Measurements from ENCODE around the gene MARCHF4. TPM values are rescaled to one million over a fixed set of nuclear protein-coding genes. Genes with fewer than 3 reads are reported as not detected.
"Not testable (repeated sequence)": the region's sequence is repeated elsewhere in the genome, so short reads cannot be mapped to it uniquely, and the experiment has no call there.

MARCHF4 gene
- total and polyA plus RNA-seq, 3 experiments from 2014 or later: not detected

DNA sequence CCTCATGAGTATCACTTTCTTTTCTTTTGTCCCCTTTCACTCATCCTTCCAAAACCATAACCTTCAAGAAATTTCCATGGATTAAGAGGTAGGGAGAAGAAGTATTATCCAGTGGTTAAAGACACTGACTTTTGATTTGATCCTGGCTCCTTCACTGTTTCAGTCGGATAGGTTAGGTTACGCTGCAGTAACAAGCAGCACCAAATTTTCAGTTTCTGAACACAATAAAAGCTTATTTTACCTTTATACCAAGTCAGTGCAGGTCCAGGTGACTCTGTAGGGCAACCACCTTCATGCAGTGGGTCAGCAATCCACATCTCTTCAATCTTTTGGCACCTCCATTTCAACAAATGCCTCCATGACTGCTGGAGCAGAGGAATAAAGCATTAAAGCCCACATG, 15.0 kb upstream of the MARCHF4 start:
- Histone ChIP-seq H3K27ac (ENCODE audit: low read depth, low read length) (no peak overlapping the region), H3K4me3 (ENCODE audit: low read length) (no peak overlapping the region), H3K27me3 (ENCODE audit: insufficient read depth, low read length, poor library complexity, severe bottlenecking) (no peaks in the 10 kb centered on the region), H3K4me1 (ENCODE audit: insufficient read depth, low read length) (peaks cover 15% of the 10 kb centered on the region), H3K9me3 (ENCODE audit: low read length) (no peaks in the 10 kb centered on the region), H3K36me3 (ENCODE audit: insufficient read depth, low read length) (no peaks in the 10 kb centered on the region)
- H3K4me1 Mint-ChIP-seq: peaks cover 15 to 18% (median 15%) of the 10 kb centered on the region in 3 donors
- H3K4me3 Mint-ChIP-seq: no peak overlapping the region
- H3K27me3 Mint-ChIP-seq: peaks cover 7 to 10% of the 10 kb centered on the region in 2 donors
- ChIA-PET POLR2A (no interaction called here), CTCF (no interaction called here)
- no peaks in the 10 kb centered on the region for H3K9me3 Mint-ChIP-seq
- no peak overlapping the region for H3K27ac Mint-ChIP-seq
- DNase-seq: no peak
- H3K36me3 Mint-ChIP-seq: peaks cover 0 to 2% (median 0%) of the 10 kb centered on the region in 3 donors

DNA sequence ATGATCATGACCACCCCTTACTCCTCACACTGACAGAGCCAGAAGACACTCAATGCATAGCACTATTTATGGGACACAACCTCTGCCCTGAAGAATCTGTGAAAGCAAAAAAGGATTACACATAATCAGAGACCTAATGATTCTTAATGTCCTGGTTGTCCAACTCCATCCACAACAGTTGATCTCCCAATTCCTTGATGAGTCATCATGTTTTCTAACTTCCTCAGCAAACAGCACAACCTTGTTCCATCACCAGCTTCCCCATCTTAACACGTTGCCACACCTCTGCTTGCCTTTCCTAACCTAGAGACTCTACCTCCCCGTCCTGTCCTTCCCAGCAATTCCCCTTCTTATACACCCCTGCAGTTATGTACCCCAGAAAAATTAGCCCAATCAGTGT, 13.2 kb upstream of the MARCHF4 start:
- H3K36me3 ChIP-seq (ENCODE audit: insufficient read depth, low read length): no peaks in the 10 kb centered on the region
- H3K4me1 Mint-ChIP-seq: peaks cover 15 to 18% (median 15%) of the 10 kb centered on the region in 3 donors
- H3K9me3 ChIP-seq (ENCODE audit: low read length): no peaks in the 10 kb centered on the region

DNA sequence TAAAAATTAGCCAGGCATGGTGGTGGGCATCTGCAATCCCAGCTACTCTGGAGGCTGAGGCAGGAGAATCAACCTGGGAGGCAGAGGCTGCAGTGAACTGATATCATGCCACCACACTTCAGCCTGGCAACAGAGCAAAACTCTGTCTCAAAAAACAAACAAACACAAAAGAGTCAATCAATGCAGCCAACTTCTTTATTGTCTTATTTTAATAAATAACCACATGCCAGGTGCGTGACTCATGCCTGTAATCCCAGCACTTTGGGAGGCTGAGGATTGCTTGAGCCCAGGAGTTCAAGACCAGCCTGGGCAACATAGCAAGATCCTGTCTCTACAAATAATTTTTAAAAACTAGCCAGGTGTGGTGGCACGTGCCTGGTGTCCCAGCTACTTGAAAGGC, 12.1 kb upstream of the MARCHF4 start:
- CTCF ChIA-PET; H3K4me3 Mint-ChIP-seq; H3K9me3 Mint-ChIP-seq; DNase-seq; H3K36me3 Mint-ChIP-seq; H3K4me3 ChIP-seq (ENCODE audit: low read length); H3K9me3 ChIP-seq (ENCODE audit: low read length); H3K27ac Mint-ChIP-seq; H3K27ac ChIP-seq (ENCODE audit: low read depth, low read length); H3K27me3 ChIP-seq (ENCODE audit: insufficient read depth, low read length, poor library complexity, severe bottlenecking); H3K36me3 ChIP-seq (ENCODE audit: insufficient read depth, low read length): not testable (repeated sequence)
- POLR2A ChIA-PET: interaction anchor here (0.6 kb wide), 1 partner anchor 274 kb away, joined by 3 read pairs; no protein-coding TSS in a partner anchor
- H3K4me1 Mint-ChIP-seq: peaks cover 15 to 18% (median 15%) of the 10 kb centered on the region in 3 donors
- peaks cover 7 to 12% of the 10 kb centered on the region in 2 donors for H3K27me3 Mint-ChIP-seq
- H3K4me1 ChIP-seq (ENCODE audit: insufficient read depth, low read length): peaks cover 15% of the 10 kb centered on the region

More for the DNA sequence above, 13.2 kb upstream of the MARCHF4 start:
- peaks cover 0 to 2% (median 0%) of the 10 kb centered on the region in 3 donors for H3K36me3 Mint-ChIP-seq
- POLR2A ChIA-PET: no interaction called here
- Histone ChIP-seq H3K4me3 (ENCODE audit: low read length) (no peak overlapping the region), H3K4me1 (ENCODE audit: insufficient read depth, low read length) (peaks cover 15% of the 10 kb centered on the region), H3K27me3 (ENCODE audit: insufficient read depth, low read length, poor library complexity, severe bottlenecking) (no peaks in the 10 kb centered on the region), H3K27ac (ENCODE audit: low read depth, low read length) (no peak overlapping the region)
- H3K4me3 Mint-ChIP-seq: no peak overlapping the region
- CTCF ChIA-PET: no interaction called here
- peaks cover 7 to 10% of the 10 kb centered on the region in 2 donors for H3K27me3 Mint-ChIP-seq
- H3K9me3 Mint-ChIP-seq: no peaks in the 10 kb centered on the region
- no peak overlapping the region for H3K27ac Mint-ChIP-seq
- DNase-seq: no peak

GRCh38 chr2:216379977-216380376, 7.7 kb upstream of the MARCHF4 start:
- H3K4me3 Mint-ChIP-seq: no peak overlapping the region
- H3K36me3 ChIP-seq (ENCODE audit: insufficient read depth, low read length): no peaks in the 10 kb centered on the region
- H3K4me1 Mint-ChIP-seq: no peaks in the 10 kb centered on the region
- H3K27me3 Mint-ChIP-seq: peaks cover under 1 to 20% of the 10 kb centered on the region in 2 donors
- H3K27ac Mint-ChIP-seq: no peak overlapping the region
- H3K9me3 ChIP-seq (ENCODE audit: low read length): no peaks in the 10 kb centered on the region
- H3K4me1 ChIP-seq (ENCODE audit: insufficient read depth, low read length): no peaks in the 10 kb centered on the region
- H3K27me3 ChIP-seq (ENCODE audit: insufficient read depth, low read length, poor library complexity, severe bottlenecking): no peaks in the 10 kb centered on the region
- ChIA-PET CTCF (interaction anchor here (1.0 kb wide), 1 partner anchor 16 kb away, joined by 4 read pairs; no protein-coding TSS in a partner anchor), POLR2A (no interaction called here)
- no peak for DNase-seq
- no peak overlapping the region for H3K4me3 ChIP-seq (ENCODE audit: low read length)
- H3K36me3 Mint-ChIP-seq: no peaks in the 10 kb centered on the region
- H3K27ac ChIP-seq (ENCODE audit: low read depth, low read length): no peak overlapping the region
- H3K9me3 Mint-ChIP-seq: no peaks in the 10 kb centered on the region

- Mint-ChIP-seq H3K4me1 (peaks cover 7 to 20% (median 13%) of the 10 kb centered on the region in 3 donors), H3K9me3 (peaks cover 0 to 3% (median 0%) of the 10 kb centered on the region in 5 donors), H3K36me3 (no peaks in the 10 kb centered on the region), H3K27ac (no peak overlapping the region), H3K4me3 (no peak overlapping the region), H3K27me3 (peaks cover 24 to 51% of the 10 kb centered on the region in 2 donors)
- Histone ChIP-seq H3K4me1 (ENCODE audit: insufficient read depth, low read length) (peaks cover 8% of the 10 kb centered on the region), H3K36me3 (ENCODE audit: insufficient read depth, low read length) (no peaks in the 10 kb centered on the region), H3K27me3 (ENCODE audit: insufficient read depth, low read length, poor library complexity, severe bottlenecking) (peaks cover 22% of the 10 kb centered on the region), H3K27ac (ENCODE audit: low read depth, low read length) (no peak overlapping the region), H3K9me3 (ENCODE audit: low read length) (no peaks in the 10 kb centered on the region), H3K4me3 (ENCODE audit: low read length) (no peak overlapping the region)
- no peak for DNase-seq
- POLR2A ChIA-PET: interaction anchor here (1.8 kb wide), 1 partner anchor 23 kb away, joined by 4 read pairs; no protein-coding TSS in a partner anchor
- CTCF ChIA-PET: interaction anchor here (1.1 kb wide), 1 partner anchor 22 kb away, joined by 3 read pairs; no protein-coding TSS in a partner anchor
Measured at GRCh38 chr2:216375286-216375685, 3.0 kb upstream of the MARCHF4 start.

- Mint-ChIP-seq H3K4me3 (no peak overlapping the region), H3K27me3 (peaks cover 30 to 59% of the 10 kb centered on the region in 2 donors), H3K36me3 (no peaks in the 10 kb centered on the region), H3K4me1 (peaks cover 7 to 20% (median 13%) of the 10 kb centered on the region in 3 donors), H3K27ac (no peak overlapping the region), H3K9me3 (peaks cover 0 to 6% (median 0%) of the 10 kb centered on the region in 5 donors)
- CTCF ChIA-PET: no interaction called here
- H3K9me3 ChIP-seq (ENCODE audit: low read length): no peaks in the 10 kb centered on the region
- peaks cover 8% of the 10 kb centered on the region for H3K4me1 ChIP-seq (ENCODE audit: insufficient read depth, low read length)
- peaks cover 25% of the 10 kb centered on the region for H3K27me3 ChIP-seq (ENCODE audit: insufficient read depth, low read length, poor library complexity, severe bottlenecking)
- POLR2A ChIA-PET: no interaction called here
- H3K36me3 ChIP-seq (ENCODE audit: insufficient read depth, low read length): no peaks in the 10 kb centered on the region
- H3K4me3 ChIP-seq (ENCODE audit: low read length): no peak overlapping the region
- H3K27ac ChIP-seq (ENCODE audit: low read depth, low read length): no peak overlapping the region
- no peak for DNase-seq
Measured at GRCh38 chr2:216373896-216374295, 1.6 kb upstream of the MARCHF4 start.

GRCh38 chr2:216372761-216373291, 543 bp upstream of the MARCHF4 start:
- no peak overlapping the region for H3K27ac ChIP-seq (ENCODE audit: low read depth, low read length)
- no peaks in the 10 kb centered on the region for H3K36me3 ChIP-seq (ENCODE audit: insufficient read depth, low read length)
- H3K9me3 Mint-ChIP-seq: peaks cover 0 to 6% (median 0%) of the 10 kb centered on the region in 5 donors
- ChIA-PET CTCF (interaction anchor here (1.9 to 2.0 kb wide), 2 partner anchors 9 to 31 kb away, joined by 8 to 11 read pairs; no protein-coding TSS in a partner anchor), POLR2A (interaction anchor here (1.2 kb wide), 1 partner anchor 20 kb away, joined by 3 read pairs; no protein-coding TSS in a partner anchor)
- peaks cover 8% of the 10 kb centered on the region for H3K4me1 ChIP-seq (ENCODE audit: insufficient read depth, low read length)
- H3K4me3 ChIP-seq (ENCODE audit: low read length): no peak overlapping the region
- peak overlapping the region in 2 of 7 donors; percentile 55 to 60 for H3K4me3 Mint-ChIP-seq
- peaks cover 25% of the 10 kb centered on the region for H3K27me3 ChIP-seq (ENCODE audit: insufficient read depth, low read length, poor library complexity, severe bottlenecking)
- H3K4me1 Mint-ChIP-seq: peaks cover 7 to 20% (median 13%) of the 10 kb centered on the region in 3 donors
- H3K27me3 Mint-ChIP-seq: peaks cover 40 to 64% of the 10 kb centered on the region in 2 donors
- H3K9me3 ChIP-seq (ENCODE audit: low read length): no peaks in the 10 kb centered on the region
- no peaks in the 10 kb centered on the region for H3K36me3 Mint-ChIP-seq
- H3K27ac Mint-ChIP-seq: no peak overlapping the region
- DNase-seq: no peak

GRCh38 chr2:216370961-216371712, 1.1 kb downstream of the MARCHF4 start:
- CTCF ChIA-PET: interaction anchor here (1.9 to 2.0 kb wide), 2 partner anchors 8 to 33 kb away, joined by 8 to 11 read pairs; no protein-coding TSS in a partner anchor
- POLR2A ChIA-PET: no interaction called here
- Histone ChIP-seq H3K4me1 (ENCODE audit: insufficient read depth, low read length) (peaks cover 8% of the 10 kb centered on the region), H3K4me3 (ENCODE audit: low read length) (no peak overlapping the region), H3K9me3 (ENCODE audit: low read length) (no peaks in the 10 kb centered on the region), H3K27me3 (ENCODE audit: insufficient read depth, low read length, poor library complexity, severe bottlenecking) (peaks cover 25% of the 10 kb centered on the region), H3K36me3 (ENCODE audit: insufficient read depth, low read length) (no peaks in the 10 kb centered on the region), H3K27ac (ENCODE audit: low read depth, low read length) (no peak overlapping the region)
- DNase-seq: no peak
- H3K4me3 Mint-ChIP-seq: peak overlapping the region in 4 of 7 donors; percentile 42 to 80 (median 58)
- H3K9me3 Mint-ChIP-seq: peaks cover 0 to 6% (median 0%) of the 10 kb centered on the region in 5 donors
- H3K27me3 Mint-ChIP-seq: peaks cover 47 to 75% of the 10 kb centered on the region in 2 donors
- peak overlapping the region in 1 of 8 donors; percentile 22 for H3K27ac Mint-ChIP-seq
- no peaks in the 10 kb centered on the region for H3K36me3 Mint-ChIP-seq
- H3K4me1 Mint-ChIP-seq: peaks cover 7 to 20% (median 13%) of the 10 kb centered on the region in 3 donors

All from CD8-positive, alpha-beta memory T cell (primary cell).